GM12872 (cell line): ENCODE measurements around the gene PGA4.

Experiments used
- TF ChIP-seq, protein P1 (sequence below): IDR thresholded peaks from 3 replicates; pipeline ENCODE4 v1.5.1; 2011; ENCODE audit warnings: low read depth, mild to moderate bottlenecking, low read length, moderate library complexity; ENCODE audit not compliant: insufficient read depth

Gene PGA4

DNA sequence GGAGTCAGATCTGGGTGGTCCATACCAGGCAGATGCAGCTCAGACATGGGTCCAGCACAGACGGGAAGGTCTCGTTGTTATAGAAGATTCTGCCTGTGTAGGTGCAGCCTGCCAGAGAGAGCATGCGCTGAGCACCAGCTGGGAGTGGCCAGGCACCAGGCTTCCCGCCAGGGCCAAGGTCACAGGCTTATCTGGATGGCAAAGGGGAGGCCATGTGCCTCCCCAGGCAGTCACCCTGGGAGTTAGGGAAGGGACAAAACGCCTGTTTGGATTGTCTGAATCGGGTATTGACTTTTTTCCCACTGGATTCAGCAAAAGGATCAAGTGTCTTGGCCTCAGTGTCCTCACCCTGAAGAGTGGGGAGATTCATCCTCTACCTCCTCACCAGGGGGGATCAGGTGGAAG is 45.3 kb downstream of the PGA4 start:
- TF ChIP-seq, protein P1, sequence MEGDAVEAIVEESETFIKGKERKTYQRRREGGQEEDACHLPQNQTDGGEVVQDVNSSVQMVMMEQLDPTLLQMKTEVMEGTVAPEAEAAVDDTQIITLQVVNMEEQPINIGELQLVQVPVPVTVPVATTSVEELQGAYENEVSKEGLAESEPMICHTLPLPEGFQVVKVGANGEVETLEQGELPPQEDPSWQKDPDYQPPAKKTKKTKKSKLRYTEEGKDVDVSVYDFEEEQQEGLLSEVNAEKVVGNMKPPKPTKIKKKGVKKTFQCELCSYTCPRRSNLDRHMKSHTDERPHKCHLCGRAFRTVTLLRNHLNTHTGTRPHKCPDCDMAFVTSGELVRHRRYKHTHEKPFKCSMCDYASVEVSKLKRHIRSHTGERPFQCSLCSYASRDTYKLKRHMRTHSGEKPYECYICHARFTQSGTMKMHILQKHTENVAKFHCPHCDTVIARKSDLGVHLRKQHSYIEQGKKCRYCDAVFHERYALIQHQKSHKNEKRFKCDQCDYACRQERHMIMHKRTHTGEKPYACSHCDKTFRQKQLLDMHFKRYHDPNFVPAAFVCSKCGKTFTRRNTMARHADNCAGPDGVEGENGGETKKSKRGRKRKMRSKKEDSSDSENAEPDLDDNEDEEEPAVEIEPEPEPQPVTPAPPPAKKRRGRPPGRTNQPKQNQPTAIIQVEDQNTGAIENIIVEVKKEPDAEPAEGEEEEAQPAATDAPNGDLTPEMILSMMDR = no peak

DNA sequence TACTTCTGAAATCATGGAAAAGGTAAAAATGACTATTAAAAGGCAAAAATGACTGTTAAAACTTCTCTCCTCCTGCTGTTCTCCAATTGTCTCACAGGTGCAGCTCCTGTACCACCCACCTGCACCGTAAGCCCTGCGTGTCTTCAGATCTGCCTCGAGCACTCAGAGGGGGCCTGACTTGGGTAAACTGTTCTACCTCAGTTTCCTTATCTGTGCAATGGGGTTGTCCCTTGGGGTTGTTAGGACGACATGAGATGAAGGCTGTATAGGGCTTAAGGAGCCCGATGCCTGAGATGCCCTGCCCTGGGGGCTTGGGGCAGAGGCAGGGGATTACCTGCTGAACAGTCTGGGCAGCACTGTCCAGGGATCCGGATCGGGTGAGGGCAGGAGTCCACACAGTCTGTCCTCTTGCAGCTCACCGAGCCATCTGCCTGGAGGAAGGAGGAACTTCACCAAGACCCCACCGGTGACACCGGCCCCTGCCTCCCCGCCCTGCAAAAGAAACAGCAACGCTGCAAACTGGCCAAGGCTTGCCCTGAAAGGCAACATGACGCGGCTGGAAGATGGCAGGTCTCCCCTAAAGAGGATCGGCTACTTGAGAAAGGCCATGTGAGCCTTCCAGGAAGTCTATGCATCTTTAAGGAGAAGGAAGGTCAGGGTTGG is 46.6 kb downstream of the PGA4 start:
- TF ChIP-seq, protein P1 = no peak

DNA sequence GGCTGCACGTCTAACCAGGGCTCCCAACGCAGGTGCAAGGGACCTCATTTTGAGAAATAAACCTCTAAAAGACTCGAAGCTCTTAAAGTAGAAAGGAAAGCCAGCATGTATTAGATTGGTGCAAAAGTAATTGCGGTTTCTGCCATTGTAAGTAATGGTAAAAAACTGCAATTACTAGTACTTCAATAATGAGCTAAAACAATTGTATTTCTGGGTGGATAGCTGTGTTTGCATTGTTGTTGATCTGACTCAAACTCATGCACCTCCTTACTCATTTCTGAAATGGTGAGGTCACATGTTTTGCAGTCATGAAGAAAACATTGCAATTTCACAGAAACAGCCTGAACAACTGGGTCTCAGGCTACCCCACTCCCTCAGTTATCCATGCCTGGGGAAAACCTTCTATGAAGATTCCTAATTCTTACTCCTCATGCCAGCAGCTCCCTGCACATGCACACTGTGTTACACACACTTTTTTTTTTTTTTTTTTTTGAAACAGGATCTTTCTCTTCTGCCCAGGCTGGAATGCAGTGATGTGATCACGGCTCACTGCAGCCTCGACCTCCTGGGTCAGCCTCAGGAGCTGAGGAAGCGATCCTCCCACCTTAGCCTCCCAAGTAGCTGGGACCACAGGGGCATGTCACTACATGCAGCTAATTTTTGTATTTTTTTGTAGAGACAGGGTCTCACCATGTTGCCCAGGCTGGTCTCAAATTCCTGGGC is 48.4 kb downstream of the PGA4 start:
- TF ChIP-seq, protein P1 = no peak

DNA sequence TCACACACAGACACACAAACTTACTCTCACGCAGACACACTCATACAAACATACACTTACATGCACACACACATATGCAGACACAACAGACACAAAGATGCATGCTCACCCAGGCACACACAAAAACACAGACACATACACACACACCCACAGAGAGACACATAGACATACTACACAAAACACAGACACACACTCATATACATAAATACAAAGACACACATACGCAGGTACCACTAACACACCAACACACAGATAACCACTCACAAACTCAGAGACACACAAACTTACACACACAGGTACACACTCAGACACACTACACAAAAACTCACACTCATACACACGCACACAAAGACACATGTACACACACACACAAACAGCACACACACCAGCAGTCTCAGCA is 50.6 kb downstream of the PGA4 start:
- TF ChIP-seq, protein P1 = no peak

DNA sequence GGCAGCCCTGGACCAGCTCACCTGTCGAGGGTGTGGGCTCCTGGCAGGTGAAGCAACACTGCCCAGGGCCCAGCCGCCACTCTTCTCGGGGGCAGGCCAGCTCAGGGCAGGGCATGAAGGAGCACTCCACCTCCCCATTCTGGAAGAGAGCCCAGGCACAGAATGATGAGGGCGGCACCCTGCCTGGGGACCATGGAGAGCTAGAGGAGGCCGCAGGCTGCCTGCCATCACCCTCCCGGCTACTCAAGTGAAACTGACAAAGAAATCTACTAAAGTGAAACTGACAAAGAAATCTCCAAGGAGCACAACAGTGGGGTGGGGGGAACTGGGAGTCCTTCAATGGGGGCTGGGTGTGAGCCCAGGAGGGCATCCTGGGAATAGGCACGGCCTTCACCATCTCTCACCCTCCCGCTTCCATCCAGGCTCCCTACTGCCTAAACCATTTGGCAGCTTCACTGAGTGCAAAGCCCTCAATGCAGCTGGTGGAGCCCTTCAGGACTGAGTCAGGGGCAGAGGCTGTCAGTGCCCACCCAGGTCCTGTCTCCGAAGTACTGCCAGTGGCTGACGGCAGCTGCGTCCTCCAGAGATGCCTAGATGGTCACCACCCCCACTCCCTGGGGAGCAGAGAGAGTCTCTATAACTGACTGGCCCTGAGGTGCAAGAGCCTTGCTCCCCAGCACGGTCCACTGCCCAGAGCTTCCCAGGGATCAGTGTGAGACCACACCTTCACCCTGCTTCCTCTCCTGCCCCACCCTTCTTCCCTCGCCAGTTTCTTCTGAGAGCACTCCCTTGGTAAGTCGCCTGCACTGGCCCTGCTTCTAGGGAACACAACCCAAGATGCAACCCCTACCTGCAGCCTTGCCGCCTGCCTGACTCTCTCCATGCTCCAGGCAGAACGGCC is 51.3 kb downstream of the PGA4 start:
- TF ChIP-seq, protein P1 = no peak

DNA sequence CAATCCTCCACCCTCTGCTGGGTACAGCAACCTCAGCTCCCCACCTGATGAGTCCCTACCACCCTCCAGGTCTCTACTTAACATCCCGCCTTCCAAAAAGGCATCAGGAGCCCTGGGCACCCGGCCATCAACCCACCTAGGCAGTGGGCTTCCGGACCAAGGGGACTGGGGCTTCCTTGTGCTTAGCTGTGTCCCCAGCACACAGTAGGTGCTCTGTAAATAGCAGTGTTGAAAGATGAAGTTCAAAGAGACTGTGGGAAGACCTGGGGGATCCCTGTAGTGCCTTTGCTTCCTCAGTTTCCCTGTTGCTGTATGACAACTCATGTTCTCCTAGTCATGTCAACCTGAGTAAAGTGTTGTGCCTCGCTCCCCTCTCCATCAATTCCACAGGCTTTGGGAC is 51.9 kb downstream of the PGA4 start:
- TF ChIP-seq, protein P1 = no peak

DNA sequence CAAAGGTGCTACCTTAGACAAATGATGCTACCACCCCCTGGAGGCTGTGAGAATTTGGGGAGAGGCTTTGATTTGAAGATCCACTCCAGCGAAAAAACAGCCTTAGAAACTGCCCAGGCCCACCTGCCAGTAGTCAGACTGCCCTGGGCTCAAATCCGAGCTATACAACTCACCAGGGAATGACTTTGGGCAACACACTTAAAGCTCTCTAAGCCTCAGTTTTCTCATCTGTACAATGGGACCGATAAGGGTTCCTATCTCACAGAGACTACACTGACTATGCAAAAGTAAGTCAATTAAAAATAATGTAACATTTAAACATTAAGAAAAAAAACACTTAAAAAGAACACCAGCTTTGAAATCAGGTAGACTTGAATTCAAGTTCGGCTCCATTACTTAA is 53.0 kb downstream of the PGA4 start:
- TF ChIP-seq, protein P1 = no peak
